ENCODE results near the gene NOC2L.

NOC2L gene

DNA sequence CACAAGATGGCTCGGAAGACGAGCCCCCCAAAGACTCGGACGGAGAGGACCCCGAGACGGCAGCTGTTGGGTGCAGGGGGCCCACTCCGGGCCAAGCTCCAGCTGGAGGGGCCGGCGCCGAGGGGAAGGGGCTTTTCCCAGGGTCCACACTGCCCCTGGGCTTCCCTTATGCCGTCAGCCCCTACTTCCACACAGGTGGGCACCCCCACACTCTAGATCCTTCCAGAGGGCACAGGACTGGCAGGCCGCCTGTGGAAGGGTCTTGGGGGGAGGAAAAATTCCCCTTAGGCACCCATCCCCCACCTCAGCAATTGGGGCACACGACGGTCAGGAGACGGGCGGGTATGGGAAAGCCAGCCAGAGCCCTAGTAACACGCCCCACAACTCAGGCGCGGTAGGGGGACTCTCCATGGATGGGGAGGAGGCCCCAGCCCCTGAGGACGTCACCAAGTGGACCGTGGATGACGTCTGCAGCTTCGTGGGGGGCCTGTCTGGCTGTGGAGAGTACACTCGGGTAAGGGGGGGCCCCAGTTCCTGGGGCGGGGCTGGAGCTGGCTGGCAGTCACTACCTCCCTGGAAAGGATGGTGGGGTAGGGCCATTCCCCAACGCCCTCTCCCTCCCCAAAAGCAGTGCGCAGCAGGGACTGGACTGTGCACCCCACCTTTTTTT lies 16.1 kb downstream of the NOC2L start:
- no peak for DNase-seq (ENCODE audit: low spot score)

DNA sequence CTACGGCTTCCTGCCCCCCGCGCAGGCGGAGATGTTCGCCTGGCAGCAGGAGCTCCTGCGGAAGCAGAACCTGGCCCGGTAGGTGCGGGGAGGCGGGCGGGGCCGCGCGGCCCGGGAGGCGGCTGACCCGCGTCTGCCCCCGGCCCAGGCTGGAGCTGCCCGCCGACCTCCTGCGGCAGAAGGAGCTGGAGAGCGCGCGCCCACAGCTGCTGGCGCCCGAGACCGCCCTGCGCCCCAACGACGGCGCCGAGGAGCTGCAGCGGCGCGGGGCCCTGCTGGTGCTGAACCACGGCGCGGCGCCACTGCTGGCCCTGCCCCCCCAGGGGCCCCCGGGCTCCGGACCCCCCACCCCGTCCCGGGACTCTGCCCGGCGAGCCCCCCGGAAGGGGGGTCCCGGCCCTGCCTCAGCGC lies 16.6 kb downstream of the NOC2L start:
- DNase-seq (ENCODE audit: low spot score), result no peak

- DNase-seq (ENCODE audit: low spot score), result no peak
These were observed 17.3 kb downstream of the NOC2L start for GRCh38 chr1:941588-942383.

DNA sequence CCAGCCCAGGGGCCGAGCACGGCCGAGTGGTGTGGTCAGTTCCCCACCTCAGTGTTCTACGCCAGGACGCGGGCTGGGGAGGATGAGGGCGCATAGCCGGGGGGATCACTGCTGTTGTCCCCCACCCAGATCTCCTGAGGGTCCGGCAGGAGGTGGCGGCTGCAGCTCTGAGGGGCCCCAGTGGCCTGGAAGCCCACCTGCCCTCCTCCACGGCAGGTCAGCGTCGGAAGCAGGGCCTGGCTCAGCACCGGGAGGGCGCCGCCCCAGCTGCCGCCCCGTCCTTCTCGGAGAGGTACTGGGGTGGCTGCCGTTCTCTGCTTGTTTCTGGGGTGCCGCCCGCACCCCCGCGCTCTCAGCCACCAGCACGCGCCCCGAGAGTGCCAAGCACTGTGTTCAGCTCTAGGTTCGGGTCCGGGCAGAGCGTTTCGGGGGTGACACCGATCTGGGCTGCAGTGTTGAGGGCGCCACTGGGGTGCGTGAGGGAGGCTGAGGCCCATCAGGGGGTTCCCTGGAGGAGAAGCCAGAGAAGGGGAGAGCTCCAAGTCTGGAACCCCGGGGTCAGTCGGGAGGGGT lies 18.0 kb downstream of the NOC2L start:
- DNase-seq (ENCODE audit: low spot score), result no peak

DNA sequence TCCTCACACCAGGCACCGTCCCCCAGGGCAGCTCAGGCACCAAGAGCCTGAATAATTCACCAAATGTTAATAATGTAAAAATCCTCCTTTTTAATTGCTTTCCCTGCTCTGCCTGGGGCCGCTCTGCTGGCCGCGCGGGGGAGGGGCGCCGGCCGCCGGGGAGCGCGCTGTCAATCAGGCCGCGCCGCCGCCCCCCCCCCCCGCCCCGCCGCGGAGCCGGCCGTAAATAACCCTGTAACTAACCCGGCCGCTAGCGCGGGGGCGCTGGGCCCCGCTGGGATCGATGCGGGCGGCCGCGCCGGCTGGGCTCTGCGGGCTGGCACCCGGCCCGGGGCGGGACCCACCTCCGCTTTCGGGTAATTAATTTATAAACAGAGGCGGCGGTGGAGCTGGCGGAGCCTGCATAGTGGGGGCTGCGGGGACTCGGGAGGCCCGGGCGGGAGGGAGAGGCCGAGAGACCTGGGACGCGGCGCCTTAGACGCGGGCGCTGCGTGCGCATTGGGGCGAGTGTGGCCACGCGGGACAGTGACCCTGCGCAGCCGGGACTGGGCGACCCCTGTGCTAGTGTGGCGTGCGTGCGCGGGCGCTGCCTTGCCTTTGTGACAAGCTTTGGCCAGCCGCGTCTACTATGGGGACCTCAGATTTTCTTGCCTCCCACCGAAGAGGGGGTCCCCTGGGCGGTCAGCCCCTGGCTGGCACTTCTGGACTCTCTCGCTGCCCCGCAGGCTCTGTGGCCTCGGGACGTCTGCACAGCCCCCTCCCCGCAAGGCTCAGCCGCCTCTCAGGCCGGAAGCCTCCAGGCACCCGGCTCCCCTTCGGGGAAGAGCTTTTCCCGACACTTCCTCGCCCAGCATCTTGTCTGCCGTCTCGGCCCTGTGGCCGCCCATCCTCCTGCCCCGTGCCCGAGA lies 18.7 kb downstream of the NOC2L start:
- no peak for DNase-seq (ENCODE audit: low spot score)

DNA sequence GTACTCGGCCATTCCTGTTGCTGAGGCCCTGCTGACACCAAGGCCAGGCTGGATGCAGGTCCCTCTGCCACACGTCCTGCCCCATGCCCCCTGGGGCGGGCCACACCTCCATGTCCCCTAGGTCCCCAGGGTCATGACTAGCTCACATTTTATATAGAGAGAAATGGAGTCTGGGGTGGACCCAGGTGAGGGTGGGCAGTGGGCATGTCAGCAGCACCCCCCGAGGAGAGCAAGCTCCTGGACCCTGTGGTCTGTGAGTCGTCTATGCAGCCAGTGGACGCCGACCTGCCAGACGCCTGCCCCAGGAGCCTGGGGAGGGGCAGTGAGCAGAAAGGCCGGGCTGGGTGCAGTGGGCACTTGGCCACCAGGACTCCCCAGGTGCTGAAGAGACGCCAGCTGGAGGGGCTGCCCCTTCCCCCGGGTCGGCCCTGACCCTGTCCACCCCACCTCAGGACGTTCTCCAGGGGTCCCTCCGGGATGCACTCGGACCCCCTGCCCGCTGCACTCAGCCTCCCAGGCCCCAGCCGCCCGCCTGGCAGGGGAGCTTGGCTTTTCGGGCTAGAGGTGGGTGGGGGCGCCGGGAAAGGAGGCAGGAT lies 19.4 kb downstream of the NOC2L start:
- DNase-seq (ENCODE audit: low spot score), result no peak

- DNase-seq (ENCODE audit: low spot score), result no peak
These were observed 20.2 kb downstream of the NOC2L start for GRCh38 chr1:938711-939489.

DNA sequence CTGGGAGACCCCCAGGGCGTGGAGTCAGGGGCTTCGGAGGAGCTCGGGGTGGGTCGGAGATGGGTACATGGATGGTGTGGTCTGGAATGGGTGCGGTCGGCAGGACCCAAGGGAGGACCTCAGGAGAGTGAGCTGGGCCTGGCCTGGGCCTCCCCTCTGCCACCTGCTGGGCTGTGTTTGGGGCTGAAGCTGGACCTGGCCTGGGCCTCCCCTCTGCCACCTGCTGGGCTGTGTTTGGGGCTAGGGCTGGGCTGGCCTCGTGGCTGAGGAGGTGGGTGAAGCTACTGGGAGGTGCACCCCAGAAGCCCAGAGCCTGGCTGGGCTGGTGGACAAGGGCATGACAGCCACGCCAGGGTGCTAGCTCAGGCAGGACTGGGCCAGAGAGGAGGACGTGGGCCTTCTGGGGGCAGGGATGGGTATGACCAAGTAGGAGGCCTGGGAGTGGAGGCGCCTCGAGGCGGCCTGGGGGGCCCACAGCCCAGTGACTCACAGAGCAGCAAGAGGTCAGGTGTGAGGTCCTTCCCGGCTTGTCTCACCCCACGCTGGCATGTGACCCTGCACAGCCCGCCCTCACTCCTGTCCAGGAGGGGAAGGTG lies 20.9 kb downstream of the NOC2L start:
- DNase-seq (ENCODE audit: low spot score), result no peak

GRCh38 chr1:937521-937920 lies 21.5 kb downstream of the NOC2L start:
- DNase-seq (ENCODE audit: low spot score), result no peak

GRCh38 chr1:936348-937264 lies 22.4 kb downstream of the NOC2L start:
- no peak for DNase-seq (ENCODE audit: low spot score)

DNA sequence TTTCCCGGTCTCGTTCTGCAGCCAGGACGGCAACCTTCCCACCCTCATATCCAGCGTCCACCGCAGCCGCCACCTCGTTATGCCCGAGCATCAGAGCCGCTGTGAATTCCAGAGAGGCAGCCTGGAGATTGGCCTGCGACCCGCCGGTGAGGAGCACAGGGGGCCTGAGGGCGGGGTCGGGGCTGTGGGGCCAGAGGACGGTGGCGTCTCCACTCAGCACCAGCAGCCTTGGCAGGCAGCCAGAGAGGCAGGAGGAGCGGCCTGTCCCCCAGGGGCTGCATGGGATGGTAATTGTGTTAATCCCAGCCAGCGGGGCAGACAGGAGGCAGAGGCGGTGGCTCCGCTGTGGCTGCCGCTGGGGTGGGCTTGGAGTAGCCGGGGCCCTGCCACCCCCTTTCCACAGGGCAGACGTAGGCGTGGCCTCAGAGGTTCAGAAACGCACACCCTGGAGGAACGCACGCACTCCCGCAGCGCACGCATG lies 23.3 kb downstream of the NOC2L start:
- DNase-seq (ENCODE audit: low spot score), result no peak

GRCh38 chr1:934991-935750 lies 23.9 kb downstream of the NOC2L start:
- DNase-seq (ENCODE audit: low spot score), result no peak

- no peak for DNase-seq (ENCODE audit: low spot score)
These were observed 25.5 kb downstream of the NOC2L start for GRCh38 chr1:933603-933940.

- DNase-seq (ENCODE audit: low spot score), result no peak
These were observed 26.1 kb downstream of the NOC2L start for GRCh38 chr1:932776-933602.

DNA sequence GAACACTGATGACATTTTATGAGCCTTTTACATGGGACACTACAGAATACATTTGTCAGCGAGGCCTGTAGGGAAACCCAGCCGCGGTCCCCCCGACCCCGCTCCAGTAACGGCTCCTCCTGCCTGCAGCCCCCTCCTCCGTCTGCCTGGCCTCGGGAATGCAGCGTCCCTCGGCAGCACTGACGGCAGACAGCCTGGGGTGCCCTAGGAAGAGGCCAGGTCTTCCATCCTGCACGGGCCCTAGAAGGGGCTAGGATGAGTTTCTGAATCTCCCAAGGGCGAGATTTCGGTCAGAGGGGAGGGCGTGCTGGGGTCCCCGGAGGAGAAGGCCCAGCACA lies 26.9 kb downstream of the NOC2L start:
- DNase-seq (ENCODE audit: low spot score), result no peak

DNA sequence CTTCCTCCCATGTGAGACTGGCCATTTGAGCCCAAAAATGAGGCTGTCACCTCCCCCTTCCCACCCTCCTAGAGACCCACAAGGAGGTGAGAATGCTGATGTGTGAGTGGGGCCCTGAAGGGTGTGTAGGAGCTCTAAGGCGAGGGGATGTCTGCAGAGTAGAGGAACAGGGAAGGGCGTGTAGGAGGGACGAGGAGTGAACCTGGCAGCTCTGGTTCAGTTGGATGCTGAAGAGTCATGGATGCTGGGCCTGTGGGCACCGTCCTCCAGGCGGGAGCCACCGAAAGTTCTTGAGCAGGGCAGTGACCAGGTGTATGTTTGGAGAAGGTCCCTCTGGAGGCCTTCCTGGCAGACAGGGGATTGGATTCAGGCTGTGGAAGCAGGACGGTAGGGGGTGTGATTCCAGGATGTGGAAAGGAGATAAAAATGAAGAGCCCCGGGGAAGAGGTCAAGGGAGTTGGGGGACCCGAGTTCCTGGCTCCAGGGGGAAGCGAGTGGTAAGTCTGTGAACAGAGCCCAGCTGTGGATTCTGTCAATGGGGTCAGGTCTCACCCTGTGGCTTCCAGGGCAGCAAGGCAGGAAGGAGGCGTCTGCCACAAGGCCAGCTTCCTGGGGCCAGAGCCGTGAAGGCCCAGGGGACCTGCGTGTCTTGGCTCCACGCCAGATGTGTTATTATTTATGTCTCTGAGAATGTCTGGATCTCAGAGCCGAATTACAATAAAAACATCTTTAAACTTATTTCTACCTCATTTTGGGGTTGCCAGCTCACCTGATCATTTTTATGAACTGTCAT lies 27.5 kb downstream of the NOC2L start:
- no peak for DNase-seq (ENCODE audit: low spot score)

- DNase-seq (ENCODE audit: low spot score), result no peak
These were observed 28.4 kb downstream of the NOC2L start for GRCh38 chr1:930633-931138.
